Measurements from ENCODE around the gene POLG. TPM values are rescaled to one million over a fixed set of nuclear protein-coding genes. Genes with fewer than 3 reads are reported as not detected.

The POLG gene
- total RNA-seq, 4 donors from 2014 or later = 40.5 to 57.3 (median 49.2) TPM

DNA sequence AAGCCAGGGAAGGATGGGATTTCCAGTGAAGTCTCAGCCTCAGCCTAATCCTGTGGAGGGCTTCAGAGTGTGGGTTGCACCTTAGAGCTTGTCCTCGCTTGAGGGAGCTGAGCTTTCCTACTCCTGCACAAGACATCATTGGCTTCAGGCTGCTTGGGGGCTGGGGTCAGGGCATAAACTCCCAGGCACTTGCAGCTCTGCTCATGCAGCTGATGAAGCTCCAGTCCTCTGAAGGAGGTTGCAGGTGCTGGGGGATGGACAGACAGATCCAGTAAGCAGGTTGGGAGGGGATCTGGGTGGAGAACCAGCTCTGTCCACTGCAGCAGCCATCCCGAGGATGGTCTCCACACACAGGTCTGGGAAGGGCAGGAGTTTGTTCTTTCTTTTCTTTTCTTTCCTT is 19.4 kb upstream of the POLG start:
- peaks cover 96% of the 10 kb centered on the region for H3K27me3 ChIP-seq
- ATAC-seq = no peak
- 60 to 83% methylated on average over 1 to 2 of the region's 2 CpGs for WGBS, 2 donors (ENCODE audit: low coverage in 1 of 2)
- H3K9me3 ChIP-seq = no peaks in the 10 kb centered on the region
- no peaks in the 10 kb centered on the region for H3K36me3 ChIP-seq
- no peak overlapping the region for H3K27ac ChIP-seq
- TF ChIP-seq, protein P1, sequence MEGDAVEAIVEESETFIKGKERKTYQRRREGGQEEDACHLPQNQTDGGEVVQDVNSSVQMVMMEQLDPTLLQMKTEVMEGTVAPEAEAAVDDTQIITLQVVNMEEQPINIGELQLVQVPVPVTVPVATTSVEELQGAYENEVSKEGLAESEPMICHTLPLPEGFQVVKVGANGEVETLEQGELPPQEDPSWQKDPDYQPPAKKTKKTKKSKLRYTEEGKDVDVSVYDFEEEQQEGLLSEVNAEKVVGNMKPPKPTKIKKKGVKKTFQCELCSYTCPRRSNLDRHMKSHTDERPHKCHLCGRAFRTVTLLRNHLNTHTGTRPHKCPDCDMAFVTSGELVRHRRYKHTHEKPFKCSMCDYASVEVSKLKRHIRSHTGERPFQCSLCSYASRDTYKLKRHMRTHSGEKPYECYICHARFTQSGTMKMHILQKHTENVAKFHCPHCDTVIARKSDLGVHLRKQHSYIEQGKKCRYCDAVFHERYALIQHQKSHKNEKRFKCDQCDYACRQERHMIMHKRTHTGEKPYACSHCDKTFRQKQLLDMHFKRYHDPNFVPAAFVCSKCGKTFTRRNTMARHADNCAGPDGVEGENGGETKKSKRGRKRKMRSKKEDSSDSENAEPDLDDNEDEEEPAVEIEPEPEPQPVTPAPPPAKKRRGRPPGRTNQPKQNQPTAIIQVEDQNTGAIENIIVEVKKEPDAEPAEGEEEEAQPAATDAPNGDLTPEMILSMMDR (IDR thresholded peaks at IDR 0.05) = no peak
- TF ChIP-seq POLR2AphosphoS5 (IDR thresholded peaks at IDR 0.05) (no peak), POLR2A (IDR thresholded peaks at IDR 0.05) (no peak), EP300 (IDR thresholded peaks at IDR 0.05) (no peak)
- H3K4me1 ChIP-seq = peaks cover 0 to 7% (median 1%) of the 10 kb centered on the region in 3 donors
- no peak overlapping the region for H3K4me3 ChIP-seq

DNA sequence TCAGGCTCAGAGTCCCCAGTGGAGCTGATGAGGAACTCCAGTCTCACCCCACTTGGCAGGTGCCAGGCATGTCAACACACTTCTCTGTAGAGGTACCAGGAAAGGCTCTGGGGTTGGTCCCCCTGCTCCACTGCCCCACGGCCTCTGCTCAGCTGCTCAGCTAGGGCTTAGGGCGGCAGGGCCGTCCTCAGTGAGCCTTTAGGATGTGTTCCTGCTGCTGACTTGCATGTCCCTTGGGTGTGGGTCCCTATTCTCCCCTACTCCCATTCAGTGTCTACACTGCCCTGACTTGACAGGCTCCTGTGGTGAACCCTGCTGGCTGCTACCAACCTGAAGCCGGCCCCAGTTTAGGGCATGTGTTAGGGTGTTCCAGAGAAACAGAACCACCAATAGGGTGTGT is 17.9 kb upstream of the POLG start:
- no peaks in the 10 kb centered on the region for H3K4me1 ChIP-seq
- TF ChIP-seq, protein P1 (IDR thresholded peaks at IDR 0.05) = no peak
- TF ChIP-seq EP300 (IDR thresholded peaks at IDR 0.05) (no peak), POLR2A (IDR thresholded peaks at IDR 0.05) (no peak), POLR2AphosphoS5 (IDR thresholded peaks at IDR 0.05) (no peak)
- no peaks in the 10 kb centered on the region for H3K36me3 ChIP-seq
- H3K27me3 ChIP-seq = peaks cover 92% of the 10 kb centered on the region
- no peak overlapping the region for H3K4me3 ChIP-seq
- no peak overlapping the region for H3K27ac ChIP-seq
- H3K9me3 ChIP-seq = no peaks in the 10 kb centered on the region
- no peak for ATAC-seq
- WGBS, 2 donors (ENCODE audit: low coverage in 1 of 2) = 60 to 90% methylated on average over 2 of the region's 4 CpGs

DNA sequence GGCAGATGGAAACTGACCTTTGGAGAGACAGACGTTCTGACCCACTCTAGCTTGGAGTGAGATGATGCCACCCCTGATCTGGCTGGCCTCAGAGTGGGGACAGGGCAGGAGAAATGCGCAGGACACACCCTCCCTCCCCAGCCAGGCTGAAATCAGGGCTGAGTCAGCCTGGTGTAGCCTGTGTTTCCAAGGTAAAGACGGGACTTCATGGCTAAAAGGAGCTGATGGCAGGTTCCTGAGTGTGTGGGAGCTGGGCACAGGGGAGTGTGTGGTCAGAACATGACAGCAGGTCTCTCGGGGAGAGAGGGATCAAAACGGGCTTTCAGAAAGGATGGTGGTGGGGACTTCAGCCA is 14.6 kb upstream of the POLG start:
- Histone ChIP-seq H3K4me1 (no peaks in the 10 kb centered on the region), H3K27me3 (peaks cover 84% of the 10 kb centered on the region), H3K4me3 (no peak overlapping the region), H3K27ac (no peak overlapping the region), H3K36me3 (no peaks in the 10 kb centered on the region), H3K9me3 (no peaks in the 10 kb centered on the region)
- WGBS, 2 donors (ENCODE audit: low coverage in 1 of 2) = 58 to 83% methylated on average over 3 of the region's 5 CpGs
- TF ChIP-seq POLR2A (IDR thresholded peaks at IDR 0.05) = no peak
- TF ChIP-seq, protein P1 (IDR thresholded peaks at IDR 0.05) = no peak
- no peak for TF ChIP-seq EP300 (IDR thresholded peaks at IDR 0.05)
- TF ChIP-seq POLR2AphosphoS5 (IDR thresholded peaks at IDR 0.05) = no peak
- ATAC-seq = no peak

DNA sequence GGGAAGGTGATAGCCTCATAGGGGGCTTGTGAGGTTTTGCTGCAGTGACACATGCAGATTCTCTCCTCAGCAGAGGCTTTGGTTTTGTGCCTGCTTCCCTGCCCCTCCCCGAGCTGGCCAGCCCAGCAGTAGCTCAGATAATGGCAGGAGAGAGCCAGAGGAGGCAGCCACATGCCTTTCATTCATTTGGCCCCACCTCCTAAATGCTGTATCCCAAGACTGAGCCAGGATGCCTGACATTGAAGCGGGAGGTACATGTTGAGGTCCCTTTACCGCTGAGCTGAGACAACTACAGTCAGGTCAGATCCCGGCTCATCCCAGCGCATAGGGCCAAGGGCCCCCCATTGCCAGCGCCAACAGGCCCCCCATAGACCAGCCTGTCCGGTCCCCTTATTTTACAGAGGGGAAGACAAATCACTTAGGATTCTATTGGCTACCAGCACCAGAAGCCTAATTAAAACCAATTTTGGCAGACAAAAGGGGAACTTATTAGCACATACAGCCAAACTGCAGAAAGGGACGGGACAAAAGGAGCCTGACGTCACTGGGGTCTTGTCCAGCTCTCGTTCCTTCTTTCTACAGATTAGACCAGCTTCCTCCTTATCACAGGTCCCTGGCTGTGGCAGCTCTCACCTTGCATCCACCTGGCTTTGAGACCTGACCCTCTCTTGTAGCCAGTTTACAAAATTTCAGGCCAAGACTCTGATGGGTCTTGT is 12.1 kb upstream of the POLG start:
- H3K27ac ChIP-seq = no peak overlapping the region
- H3K27me3 ChIP-seq = peaks cover 72% of the 10 kb centered on the region
- no peaks in the 10 kb centered on the region for H3K4me1 ChIP-seq
- no peaks in the 10 kb centered on the region for H3K9me3 ChIP-seq
- no peak for ATAC-seq
- no peak overlapping the region for H3K4me3 ChIP-seq
- no peaks in the 10 kb centered on the region for H3K36me3 ChIP-seq
- TF ChIP-seq POLR2AphosphoS5 (IDR thresholded peaks at IDR 0.05) (no peak), EP300 (IDR thresholded peaks at IDR 0.05) (no peak), POLR2A (IDR thresholded peaks at IDR 0.05) (no peak)
- TF ChIP-seq, protein P1 (IDR thresholded peaks at IDR 0.05) = no peak
- 24% methylated on average over 5 of the region's 10 CpGs; no CpG with 5 or more reads in 1 of the 2 donors for WGBS, 2 donors (ENCODE audit: low coverage in 1 of 2)

DNA sequence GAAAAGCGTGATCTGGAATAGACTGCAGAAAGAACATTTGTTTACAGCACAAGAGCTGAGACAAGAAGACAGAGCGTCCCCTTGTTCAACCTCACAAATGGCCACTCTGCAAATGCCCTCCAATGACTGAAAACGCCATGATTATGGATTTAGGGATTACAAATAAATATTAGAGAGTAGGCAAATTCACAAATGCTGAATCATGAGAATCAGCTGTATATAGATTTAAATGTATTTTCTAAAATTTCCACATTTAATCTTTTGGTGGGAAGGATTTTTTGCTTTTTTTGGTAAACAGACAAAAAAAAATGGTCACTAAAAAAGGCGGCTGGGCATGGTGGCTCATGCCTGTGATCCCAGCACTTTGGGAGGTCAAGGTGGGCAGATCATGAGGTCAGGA is 10.6 kb upstream of the POLG start:
- Histone ChIP-seq H3K36me3 (no peaks in the 10 kb centered on the region), H3K9me3 (no peaks in the 10 kb centered on the region), H3K4me1 (no peaks in the 10 kb centered on the region), H3K27me3 (peaks cover 60% of the 10 kb centered on the region), H3K27ac (no peak overlapping the region), H3K4me3 (no peak overlapping the region)
- TF ChIP-seq, protein P1 (IDR thresholded peaks at IDR 0.05) = no peak
- TF ChIP-seq POLR2AphosphoS5 (IDR thresholded peaks at IDR 0.05) (no peak), POLR2A (IDR thresholded peaks at IDR 0.05) (no peak), EP300 (IDR thresholded peaks at IDR 0.05) (no peak)
- WGBS, 2 donors (ENCODE audit: low coverage in 1 of 2) = 78 to 90% methylated on average over 3 to 4 of the region's 4 CpGs
- no peak for ATAC-seq
